Transverse colon (tissue), 4 donors: ENCODE data around the gene ISOC1. TPM values are rescaled to one million over a fixed set of nuclear protein-coding genes. Genes with fewer than 3 reads are reported as not detected.

ENCODE experiments used
- DNase-seq: peaks from one replicate; pipeline ENCODE4 v3.0.0-alpha.2; 2019
- H3K27ac ChIP-seq, 4 donors: fragments of 200-600 bp; sonication (generic); 2 replicates each; pipeline ENCODE4 v1.5.1; 2016 to 2018; ENCODE audit warnings: inconsistent platforms in 4 of 4
- H3K27me3 ChIP-seq: fragments of 200-600 bp; sonication (generic); 2 replicates; pipeline ENCODE4 v1.5.1; 2017; ENCODE audit warnings: inconsistent platforms
- H3K36me3 ChIP-seq, 4 donors: fragments of 200-600 bp; sonication (generic); 2 replicates each; pipeline ENCODE4 v1.5.1; 2017 to 2019; ENCODE audit warnings: inconsistent platforms in 4 of 4
- H3K4me1 ChIP-seq, 4 donors: fragments of 200-600 bp; sonication (generic); 2 replicates each; pipeline ENCODE4 v1.5.1; 2017 to 2020; ENCODE audit warnings: inconsistent platforms in 4 of 4
- H3K4me3 ChIP-seq, 4 donors: fragments of 200-600 bp; sonication (generic); 1 replicate in 1 of 4; 2 replicates in 3 of 4; pipeline versions ENCODE4 v1.5.1 to v1.6.1; 2017 to 2019; ENCODE audit warnings: inconsistent platforms in 4 of 4
- H3K9me3 ChIP-seq, 2 donors: fragments of 200-600 bp; sonication (generic); 2 replicates each; pipeline ENCODE4 v1.5.1; 2017 to 2019; ENCODE audit warnings: inconsistent platforms in 2 of 2
- EP300 ChIP-seq: sonication (generic); formaldehyde crosslinking; IDR thresholded peaks from one replicate; pipeline ENCODE4 v1.6.1; 2017; ENCODE audit warnings: antibody characterized with exemption, low read depth
- POLR2A ChIP-seq: fragments of 450-650 bp; IDR thresholded peaks from one replicate; pipeline ENCODE4 v1.6.1; 2016; ENCODE audit warnings: antibody characterized with exemption, mild to moderate bottlenecking, moderate library complexity
- POLR2AphosphoS5 ChIP-seq, 3 donors: sonication (generic); formaldehyde crosslinking; IDR thresholded peaks; one replicate each; pipeline ENCODE4 v1.6.1; 2016; ENCODE audit warnings: antibody characterized with exemption in 3 of 3
- WGBS, 2 donors: methylation state at CpG; one replicate each; pipeline ENCODE4 v1.1.5; 2018; ENCODE audit warnings: low coverage in 1 of 2; 5-methylcytosine and 5-hydroxymethylcytosine counted together
- in situ Hi-C, 4 donors: fragments of 200-750 bp; cut with MboI; loops; one replicate each; pipeline versions ENCODE4 v1.15.0 to v1.15.1; 2017; ENCODE audit warnings: low sequenced_read_pairs in 3 of 4, low pct_ligation_motif_present in 1 of 4, low pct_unique_long_range_greater_than_20kb in 1 of 4
- intact Hi-C: fragments of 100-400 bp; cut with DNase I; formaldehyde crosslinking; loops from one replicate; pipeline ENCODE4 v1.15.1; 2023; ENCODE audit warnings: low total_unique reads
- total RNA-seq, 4 donors: library from RNA; depleted of rRNA; stranded (reverse); fragments of >200 nt; gene quantifications; one replicate each; pipeline ENCODE4 v1.1.0, GENCODE V29; 2016
- TF ChIP-seq, protein P1 (sequence below), 5 experiments: fragments of 200-600 bp in 3 of 5; fragments of 450-650 bp in 2 of 5; sonication (generic) in 3 of 5; IDR thresholded peaks; 1 replicate in 2 of 5; 2 replicates in 3 of 5; pipeline ENCODE4 v1.5.1; 2016 to 2017; ENCODE audit warnings: antibody characterized with exemption in 5 of 5, inconsistent platforms in 3 of 5, mild to moderate bottlenecking in 2 of 5, moderate library complexity in 1 of 5

The ISOC1 gene
- total RNA-seq, 4 donors from 2014 or later, result 18.7 to 57.1 (median 32.7) TPM

DNA sequence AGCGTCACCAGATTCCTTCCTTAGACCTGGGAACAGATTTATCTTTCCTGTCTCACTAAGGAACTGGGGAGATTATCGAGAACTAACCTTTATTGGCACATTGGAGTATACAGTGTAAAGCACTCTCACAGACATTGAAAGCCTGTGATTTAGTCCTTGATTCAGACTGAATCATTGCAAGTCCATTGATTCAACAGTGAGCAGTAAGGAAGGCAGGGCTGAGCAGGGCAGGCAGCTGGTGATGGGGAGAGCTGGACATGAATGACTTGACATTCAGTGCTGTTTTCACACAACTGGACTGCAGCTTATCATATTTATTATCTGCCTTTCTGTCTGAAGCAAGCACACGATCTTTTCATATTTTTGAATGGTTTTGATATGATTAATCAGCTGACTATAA is 16.2 kb downstream of the ISOC1 start:
- Histone ChIP-seq H3K27me3 (no peaks in the 10 kb centered on the region), H3K27ac (no peak overlapping the region), H3K4me1 (no peaks in the 10 kb centered on the region), H3K4me3 (no peak overlapping the region), H3K9me3 (no peaks in the 10 kb centered on the region), H3K36me3 (peaks cover 0 to 5% (median 0%) of the 10 kb centered on the region in 4 donors)
- in situ Hi-C loops (no loop called here), intact Hi-C loops (no loop called here)
- 50 to 85% methylated on average over 1 to 3 of the region's 3 CpGs for WGBS, 2 donors
- TF ChIP-seq, protein P1, sequence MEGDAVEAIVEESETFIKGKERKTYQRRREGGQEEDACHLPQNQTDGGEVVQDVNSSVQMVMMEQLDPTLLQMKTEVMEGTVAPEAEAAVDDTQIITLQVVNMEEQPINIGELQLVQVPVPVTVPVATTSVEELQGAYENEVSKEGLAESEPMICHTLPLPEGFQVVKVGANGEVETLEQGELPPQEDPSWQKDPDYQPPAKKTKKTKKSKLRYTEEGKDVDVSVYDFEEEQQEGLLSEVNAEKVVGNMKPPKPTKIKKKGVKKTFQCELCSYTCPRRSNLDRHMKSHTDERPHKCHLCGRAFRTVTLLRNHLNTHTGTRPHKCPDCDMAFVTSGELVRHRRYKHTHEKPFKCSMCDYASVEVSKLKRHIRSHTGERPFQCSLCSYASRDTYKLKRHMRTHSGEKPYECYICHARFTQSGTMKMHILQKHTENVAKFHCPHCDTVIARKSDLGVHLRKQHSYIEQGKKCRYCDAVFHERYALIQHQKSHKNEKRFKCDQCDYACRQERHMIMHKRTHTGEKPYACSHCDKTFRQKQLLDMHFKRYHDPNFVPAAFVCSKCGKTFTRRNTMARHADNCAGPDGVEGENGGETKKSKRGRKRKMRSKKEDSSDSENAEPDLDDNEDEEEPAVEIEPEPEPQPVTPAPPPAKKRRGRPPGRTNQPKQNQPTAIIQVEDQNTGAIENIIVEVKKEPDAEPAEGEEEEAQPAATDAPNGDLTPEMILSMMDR (IDR thresholded peaks at IDR 0.05), result no peak
- TF ChIP-seq EP300 (no peak), POLR2AphosphoS5 (IDR thresholded peaks at IDR 0.05) (no peak), POLR2A (no peak)
- no peak for DNase-seq

DNA sequence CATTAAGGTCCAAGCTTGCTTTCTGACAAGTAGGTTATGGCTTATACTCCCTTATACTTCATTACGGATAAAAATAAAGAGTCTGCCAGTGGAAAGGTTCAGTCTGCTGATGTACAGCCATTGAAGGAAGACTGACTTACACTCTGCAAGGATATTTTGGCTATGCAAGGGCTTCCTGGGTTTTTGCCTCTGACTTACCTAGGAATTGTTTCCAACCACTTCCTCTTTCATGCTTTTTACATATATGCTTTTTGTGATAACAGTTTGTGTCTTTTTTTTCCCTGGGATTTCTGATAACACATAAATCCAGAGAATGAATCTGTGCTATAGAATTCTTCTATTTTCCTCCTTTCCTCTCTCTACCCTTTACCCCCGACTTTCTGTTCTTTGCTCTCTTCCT is 16.8 kb downstream of the ISOC1 start:
- Histone ChIP-seq H3K9me3 (no peaks in the 10 kb centered on the region), H3K4me1 (no peaks in the 10 kb centered on the region), H3K27me3 (no peaks in the 10 kb centered on the region), H3K4me3 (no peak overlapping the region), H3K27ac (no peak overlapping the region), H3K36me3 (no peaks in the 10 kb centered on the region)
- no peak for TF ChIP-seq POLR2AphosphoS5 (IDR thresholded peaks at IDR 0.05)
- TF ChIP-seq, protein P1 (IDR thresholded peaks at IDR 0.05), result no peak
- no peak for TF ChIP-seq POLR2A
- no peak for TF ChIP-seq EP300
- in situ Hi-C loops, result no loop called here
- intact Hi-C loops, result no loop called here
- 93 to 100% methylated on average over 1 to 2 of the region's 2 CpGs for whole genome bisulfite sequencing, 2 donors
- no peak for DNase-seq

DNA sequence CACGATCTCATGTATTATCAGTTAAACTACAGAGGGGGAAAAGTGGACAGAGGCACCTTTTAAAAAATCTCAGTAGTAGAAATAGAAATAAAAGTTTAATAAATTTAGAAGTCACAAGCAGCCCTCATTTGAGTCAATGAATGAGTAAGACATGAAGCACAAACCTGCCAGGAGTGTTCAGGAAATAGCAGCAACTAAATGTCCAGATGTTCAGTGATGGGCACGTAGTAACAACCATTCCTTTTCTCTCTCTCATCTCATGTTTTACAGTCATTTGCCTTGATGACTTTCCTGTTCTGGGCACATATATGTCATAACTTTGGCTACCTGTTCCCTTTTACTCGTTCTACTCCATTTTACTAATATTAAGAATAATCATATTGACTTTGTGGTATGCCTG is 17.7 kb downstream of the ISOC1 start:
- H3K4me3 ChIP-seq, result no peak overlapping the region
- WGBS, 2 donors, result 85 to 89% methylated on average over 3 of the region's 3 CpGs
- intact Hi-C loops (no loop called here), in situ Hi-C loops (no loop called here)
- no peak for DNase-seq
- no peak overlapping the region for H3K27ac ChIP-seq
- H3K27me3 ChIP-seq, result no peaks in the 10 kb centered on the region
- H3K4me1 ChIP-seq, result no peaks in the 10 kb centered on the region
- TF ChIP-seq, protein P1 (IDR thresholded peaks at IDR 0.05), result no peak
- TF ChIP-seq POLR2A (no peak), EP300 (no peak), POLR2AphosphoS5 (IDR thresholded peaks at IDR 0.05) (no peak)
- H3K9me3 ChIP-seq, result no peaks in the 10 kb centered on the region
- no peaks in the 10 kb centered on the region for H3K36me3 ChIP-seq

- no peaks in the 10 kb centered on the region for H3K36me3 ChIP-seq
- no peak for TF ChIP-seq EP300
- TF ChIP-seq, protein P1 (IDR thresholded peaks at IDR 0.05), result no peak
- TF ChIP-seq POLR2AphosphoS5 (IDR thresholded peaks at IDR 0.05), result no peak
- no peak for TF ChIP-seq POLR2A
- H3K27ac ChIP-seq, result no peak overlapping the region
- no peaks in the 10 kb centered on the region for H3K4me1 ChIP-seq
- no peak overlapping the region for H3K4me3 ChIP-seq
- no peak for DNase-seq
- no peaks in the 10 kb centered on the region for H3K27me3 ChIP-seq
- WGBS, 2 donors, result 47 to 67% methylated on average over 2 of the region's 2 CpGs
- in situ Hi-C loops, result no loop called here
- intact Hi-C loops, result no loop called here
- no peaks in the 10 kb centered on the region for H3K9me3 ChIP-seq
These were observed 19.3 kb downstream of the ISOC1 start for GRCh38 chr5:129113867-129114266.
